Measurements from ENCODE around the gene TBCB. TPM values are rescaled to one million over a fixed set of nuclear protein-coding genes. Genes with fewer than 3 reads are reported as not detected.

TBCB gene
- total RNA-seq, 1 experiment from 2014 or later, result 141 TPM

- no peak overlapping the region for H3K4me2 ChIP-seq (ENCODE audit: low read length)
- H3K27ac ChIP-seq (ENCODE audit: low read depth, low read length), result no peak overlapping the region
- no peak for ATAC-seq
- TF ChIP-seq POLR2A (IDR thresholded peaks at IDR 0.05; ENCODE audit: borderline replicate concordance, extremely low read depth, insufficient read depth, insufficient read length) (no peak), POLR2AphosphoS5 (IDR thresholded peaks at IDR 0.05; ENCODE audit: low read depth, low read length) (no peak), ZFX (IDR thresholded peaks at IDR 0.05) (no peak)
- TF ChIP-seq, protein P1, sequence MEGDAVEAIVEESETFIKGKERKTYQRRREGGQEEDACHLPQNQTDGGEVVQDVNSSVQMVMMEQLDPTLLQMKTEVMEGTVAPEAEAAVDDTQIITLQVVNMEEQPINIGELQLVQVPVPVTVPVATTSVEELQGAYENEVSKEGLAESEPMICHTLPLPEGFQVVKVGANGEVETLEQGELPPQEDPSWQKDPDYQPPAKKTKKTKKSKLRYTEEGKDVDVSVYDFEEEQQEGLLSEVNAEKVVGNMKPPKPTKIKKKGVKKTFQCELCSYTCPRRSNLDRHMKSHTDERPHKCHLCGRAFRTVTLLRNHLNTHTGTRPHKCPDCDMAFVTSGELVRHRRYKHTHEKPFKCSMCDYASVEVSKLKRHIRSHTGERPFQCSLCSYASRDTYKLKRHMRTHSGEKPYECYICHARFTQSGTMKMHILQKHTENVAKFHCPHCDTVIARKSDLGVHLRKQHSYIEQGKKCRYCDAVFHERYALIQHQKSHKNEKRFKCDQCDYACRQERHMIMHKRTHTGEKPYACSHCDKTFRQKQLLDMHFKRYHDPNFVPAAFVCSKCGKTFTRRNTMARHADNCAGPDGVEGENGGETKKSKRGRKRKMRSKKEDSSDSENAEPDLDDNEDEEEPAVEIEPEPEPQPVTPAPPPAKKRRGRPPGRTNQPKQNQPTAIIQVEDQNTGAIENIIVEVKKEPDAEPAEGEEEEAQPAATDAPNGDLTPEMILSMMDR (IDR thresholded peaks at IDR 0.05 in 2 of 3, conservative IDR thresholded peaks at IDR 0.05 in 1 of 3; ENCODE audit: borderline replicate concordance in 1 of 3, insufficient read depth in 1 of 3, low read depth in 2 of 3, low read length in 2 of 3), result no peak
- TF ChIP-seq, protein P2, sequence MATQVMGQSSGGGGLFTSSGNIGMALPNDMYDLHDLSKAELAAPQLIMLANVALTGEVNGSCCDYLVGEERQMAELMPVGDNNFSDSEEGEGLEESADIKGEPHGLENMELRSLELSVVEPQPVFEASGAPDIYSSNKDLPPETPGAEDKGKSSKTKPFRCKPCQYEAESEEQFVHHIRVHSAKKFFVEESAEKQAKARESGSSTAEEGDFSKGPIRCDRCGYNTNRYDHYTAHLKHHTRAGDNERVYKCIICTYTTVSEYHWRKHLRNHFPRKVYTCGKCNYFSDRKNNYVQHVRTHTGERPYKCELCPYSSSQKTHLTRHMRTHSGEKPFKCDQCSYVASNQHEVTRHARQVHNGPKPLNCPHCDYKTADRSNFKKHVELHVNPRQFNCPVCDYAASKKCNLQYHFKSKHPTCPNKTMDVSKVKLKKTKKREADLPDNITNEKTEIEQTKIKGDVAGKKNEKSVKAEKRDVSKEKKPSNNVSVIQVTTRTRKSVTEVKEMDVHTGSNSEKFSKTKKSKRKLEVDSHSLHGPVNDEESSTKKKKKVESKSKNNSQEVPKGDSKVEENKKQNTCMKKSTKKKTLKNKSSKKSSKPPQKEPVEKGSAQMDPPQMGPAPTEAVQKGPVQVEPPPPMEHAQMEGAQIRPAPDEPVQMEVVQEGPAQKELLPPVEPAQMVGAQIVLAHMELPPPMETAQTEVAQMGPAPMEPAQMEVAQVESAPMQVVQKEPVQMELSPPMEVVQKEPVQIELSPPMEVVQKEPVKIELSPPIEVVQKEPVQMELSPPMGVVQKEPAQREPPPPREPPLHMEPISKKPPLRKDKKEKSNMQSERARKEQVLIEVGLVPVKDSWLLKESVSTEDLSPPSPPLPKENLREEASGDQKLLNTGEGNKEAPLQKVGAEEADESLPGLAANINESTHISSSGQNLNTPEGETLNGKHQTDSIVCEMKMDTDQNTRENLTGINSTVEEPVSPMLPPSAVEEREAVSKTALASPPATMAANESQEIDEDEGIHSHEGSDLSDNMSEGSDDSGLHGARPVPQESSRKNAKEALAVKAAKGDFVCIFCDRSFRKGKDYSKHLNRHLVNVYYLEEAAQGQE (IDR thresholded peaks at IDR 0.05; ENCODE audit: low read depth), result no peak
- ChIA-PET POLR2A (no interaction called here), RAD21 (ENCODE audit: low non-redundant PET in 1 of 2, low total read pairs in 2 of 2, uncharacterized antibody in 2 of 2, unreplicated experiment in 2 of 2) (no interaction called here), CTCF (no interaction called here)
- H3K4me3 ChIP-seq (replicated peaks in 1 of 2; ENCODE audit: low read depth in 1 of 2, low read length in 2 of 2), result no peak overlapping the region
- H4K20me1 ChIP-seq (ENCODE audit: insufficient read depth), result no peaks in the 10 kb centered on the region
- DNase-seq (ENCODE audit: low read depth, low spot score), result no peak
- intact Hi-C loops (cut with micrococcal nuclease), result no loop called here
- H3K4me1 ChIP-seq (ENCODE audit: control insufficient read depth in 1 of 2, insufficient read depth in 2 of 2, low read length in 2 of 2), result peaks cover 0 to 8% of the 10 kb centered on the region in 2 experiments; a peak in 1 of 4 replicates
- H3K9ac ChIP-seq (ENCODE audit: low read length), result no peak overlapping the region
- H2AFZ ChIP-seq (ENCODE audit: low read depth, low read length, poor library complexity, severe bottlenecking), result no peak overlapping the region
- H3K36me3 ChIP-seq (ENCODE audit: control insufficient read depth in 1 of 2, insufficient read depth in 2 of 2, low read length in 2 of 2), result peaks cover 5 to 12% of the 10 kb centered on the region in 2 experiments
- H3K79me2 ChIP-seq (ENCODE audit: insufficient read depth, low read length), result no peaks in the 10 kb centered on the region
- no peaks in the 10 kb centered on the region for H3K27me3 ChIP-seq (ENCODE audit: insufficient read depth, low read length)
- no peaks in the 10 kb centered on the region for H3K9me3 ChIP-seq (ENCODE audit: control insufficient read depth in 1 of 2, insufficient read depth in 1 of 2, low read depth in 1 of 2, low read length in 2 of 2)
- BruUV-seq (replicated peaks), result no TSS peak
- no peaks in the 10 kb centered on the region for H3K9me2 ChIP-seq (ENCODE audit: insufficient read depth)
These were observed 18.2 kb upstream of the TBCB start for GRCh38 chr19:36097036-36097435.
